T-helper 22 cell (primary cell): ENCODE data around the gene TAS2R1.

Experiments
- DNase-seq: peaks from one replicate; pipeline ENCODE4 v3.0.0-alpha.2; 2020; ENCODE audit warnings: low read depth

TAS2R1 gene

DNA sequence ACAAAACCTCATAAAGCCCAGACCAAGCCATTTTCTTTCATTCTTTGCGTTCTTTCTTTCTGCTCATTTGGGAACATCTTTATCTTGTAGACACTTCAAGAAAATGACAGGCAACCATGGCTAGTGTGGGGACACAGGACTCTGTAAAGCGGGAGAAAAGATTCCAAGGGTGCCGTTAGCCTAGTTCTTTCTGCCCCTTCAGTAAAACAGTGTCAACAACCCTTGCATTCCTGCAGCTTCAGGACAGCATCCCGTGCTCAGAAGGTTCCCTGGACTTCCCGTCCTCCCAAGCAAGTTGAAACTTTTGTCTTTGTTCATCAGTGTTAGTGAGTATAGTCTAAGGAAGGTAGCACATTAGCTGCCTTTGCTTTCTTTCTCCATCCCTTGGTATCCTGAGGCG is 41.9 kb downstream of the TAS2R1 start:
- DNase-seq, result no peak

DNA sequence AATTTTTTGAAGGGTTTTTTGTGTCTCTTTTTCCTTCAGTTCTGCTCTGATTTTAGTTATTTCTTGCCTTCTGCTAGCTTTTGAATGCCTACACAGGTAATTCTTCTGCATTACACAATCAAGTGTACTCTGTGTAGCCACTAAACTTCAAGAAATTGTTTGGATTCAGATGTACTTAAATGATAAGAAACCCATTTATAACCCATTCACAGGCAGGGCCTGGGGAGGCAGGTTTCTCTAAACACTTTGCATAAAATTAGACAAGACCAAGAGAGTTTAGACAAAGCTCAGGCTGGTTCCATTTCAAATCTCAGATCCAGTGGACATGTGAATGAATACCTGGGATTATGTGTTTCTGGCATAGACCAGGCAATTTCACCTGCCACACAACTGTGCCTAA is 43.0 kb downstream of the TAS2R1 start:
- DNase-seq, result no peak

DNA sequence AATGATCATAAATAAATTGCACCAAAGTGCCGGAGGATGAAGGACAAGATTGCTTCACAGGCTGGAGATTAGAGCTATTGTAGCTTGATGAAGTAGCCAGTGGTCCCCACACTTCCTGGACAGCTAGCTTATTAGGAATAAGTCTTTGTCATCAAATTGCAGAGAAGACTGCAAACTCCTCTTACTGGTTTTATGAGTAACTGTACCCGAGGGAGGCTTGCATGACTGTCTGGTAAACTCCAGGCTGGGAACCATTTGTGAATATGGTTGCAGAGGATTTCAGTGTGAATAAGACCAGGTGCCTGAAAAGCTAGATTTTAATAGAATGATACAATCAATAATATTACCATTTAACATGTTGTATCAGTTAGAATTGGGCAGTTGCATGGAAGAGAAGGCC is 47.7 kb downstream of the TAS2R1 start:
- no peak for DNase-seq
